Lung (tissue), 12 donors: ENCODE results near the gene PAPLN. TPM values are rescaled to one million over a fixed set of nuclear protein-coding genes. Genes with fewer than 3 reads are reported as not detected.

ENCODE experiments used
- ATAC-seq: fragments of 200-7000 bp; cut with Tn5 transposase; one replicate; pipeline ENCODE4 v1.9.1; 2020; ENCODE audit warnings: moderate number of reproducible peaks; ENCODE audit not compliant: insufficient read depth, low FRiP score
- DNase-seq, 3 donors: peaks; one replicate each; pipeline ENCODE4 v3.0.0-alpha.2; 2013 to 2017
- H3K27ac ChIP-seq, 2 donors: one replicate each; pipeline ENCODE4 v1.5.1; 2013; ENCODE audit warnings: mild to moderate bottlenecking in 2 of 2, moderate library complexity in 2 of 2, control low read depth in 1 of 2, inconsistent platforms in 1 of 2, low read depth in 1 of 2, low read length in 1 of 2
- H3K27me3 ChIP-seq, 3 donors: one replicate each; pipeline ENCODE4 v1.5.1; 2013; ENCODE audit warnings: low read length in 2 of 3; ENCODE audit not compliant: control insufficient read depth in 3 of 3, insufficient read depth in 3 of 3
- H3K36me3 ChIP-seq, 4 donors: one replicate each; pipeline ENCODE4 v1.5.1; 2013; ENCODE audit warnings: low read length in 4 of 4, mild to moderate bottlenecking in 1 of 4, moderate library complexity in 1 of 4; ENCODE audit not compliant: control insufficient read depth in 4 of 4, insufficient read depth in 4 of 4
- H3K4me1 ChIP-seq, 5 donors: one replicate each; pipeline ENCODE4 v1.5.1; 2013; ENCODE audit warnings: low read length in 5 of 5, mild to moderate bottlenecking in 2 of 5, moderate library complexity in 1 of 5; ENCODE audit not compliant: control insufficient read depth in 5 of 5, insufficient read depth in 5 of 5
- H3K4me3 ChIP-seq: one replicate; pipeline ENCODE4 v1.5.1; 2013; ENCODE audit warnings: mild to moderate bottlenecking, control low read depth, moderate library complexity
- H3K9ac ChIP-seq, 2 donors: one replicate each; pipeline ENCODE4 v1.5.1; 2013; ENCODE audit warnings: low read length in 2 of 2, control low read depth in 1 of 2; ENCODE audit not compliant: insufficient read depth in 1 of 2
- H3K9me3 ChIP-seq, 4 donors: one replicate each; pipeline ENCODE4 v1.5.1; 2013; ENCODE audit warnings: low read length in 3 of 4, mild to moderate bottlenecking in 1 of 4, moderate library complexity in 1 of 4; ENCODE audit not compliant: control insufficient read depth in 4 of 4, insufficient read depth in 3 of 4
- WGBS, 2 donors: extraction: QIAGEN DNeasy Blood & Tissue Kit; methylation state at CpG; one replicate each; pipeline ENCODE4 v1.1.7; 2013; 5-methylcytosine and 5-hydroxymethylcytosine counted together
- polyA plus RNA-seq, 2 donors: library from polyadenylated mRNA; stranded (reverse); fragments of 200-250 nt; gene quantifications; one replicate each; pipeline ENCODE4 v1.2.1, GENCODE V29; 2013
- total RNA-seq, 2 donors: library from RNA; depleted of rRNA in 1 of 2; stranded (reverse); fragments of >200 nt in 1 of 2; gene quantifications; one replicate each; pipeline ENCODE4 v1.2.1, GENCODE V29; 2014 to 2021
- TF ChIP-seq, protein P1 (sequence below): IDR thresholded peaks from 2 replicates; pipeline ENCODE4 v1.5.1; 2012; ENCODE audit warnings: mild to moderate bottlenecking; ENCODE audit errors: control extremely low read depth, extremely low read depth
- donor health status: control.
- donor health status: control.
- donor health status: Bipolar disorder and iron deficiency.
- donor health status: healthy.
- donor health status: DM: yes; HTN: yes; CAD: no.

PAPLN gene
- total and polyA plus RNA-seq, 4 donors: 2.9 to 18.0 (median 8.3) TPM

DNA sequence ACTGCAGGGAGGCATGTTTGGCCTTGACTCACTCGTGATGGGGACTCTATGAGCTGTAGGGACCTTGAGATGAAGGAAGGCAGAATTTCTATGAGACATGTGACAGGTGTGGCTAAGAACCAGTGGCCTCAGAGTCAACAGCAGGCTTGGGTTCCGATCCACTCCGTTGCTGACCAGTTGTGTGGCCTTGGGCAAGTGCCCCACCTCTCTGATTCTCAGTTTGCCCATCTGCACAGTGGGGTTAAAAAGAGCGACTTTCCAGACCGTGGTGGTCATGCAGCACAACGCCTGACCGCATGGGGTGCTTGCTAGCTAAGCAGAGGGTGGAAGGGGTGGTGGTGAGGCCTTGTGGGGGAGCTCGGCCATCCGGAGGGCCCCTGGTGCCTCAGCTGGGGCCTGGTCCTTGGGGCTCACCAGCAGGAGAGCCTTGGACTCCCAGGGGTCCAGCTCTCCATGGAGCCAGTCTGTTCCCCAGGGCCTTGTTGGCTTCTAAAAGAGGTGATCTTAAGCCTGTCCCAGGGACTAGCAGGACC lies 18.5 kb downstream of the PAPLN start:
- ATAC-seq (no peak), DNase-seq (no peak)
- TF ChIP-seq, protein P1, sequence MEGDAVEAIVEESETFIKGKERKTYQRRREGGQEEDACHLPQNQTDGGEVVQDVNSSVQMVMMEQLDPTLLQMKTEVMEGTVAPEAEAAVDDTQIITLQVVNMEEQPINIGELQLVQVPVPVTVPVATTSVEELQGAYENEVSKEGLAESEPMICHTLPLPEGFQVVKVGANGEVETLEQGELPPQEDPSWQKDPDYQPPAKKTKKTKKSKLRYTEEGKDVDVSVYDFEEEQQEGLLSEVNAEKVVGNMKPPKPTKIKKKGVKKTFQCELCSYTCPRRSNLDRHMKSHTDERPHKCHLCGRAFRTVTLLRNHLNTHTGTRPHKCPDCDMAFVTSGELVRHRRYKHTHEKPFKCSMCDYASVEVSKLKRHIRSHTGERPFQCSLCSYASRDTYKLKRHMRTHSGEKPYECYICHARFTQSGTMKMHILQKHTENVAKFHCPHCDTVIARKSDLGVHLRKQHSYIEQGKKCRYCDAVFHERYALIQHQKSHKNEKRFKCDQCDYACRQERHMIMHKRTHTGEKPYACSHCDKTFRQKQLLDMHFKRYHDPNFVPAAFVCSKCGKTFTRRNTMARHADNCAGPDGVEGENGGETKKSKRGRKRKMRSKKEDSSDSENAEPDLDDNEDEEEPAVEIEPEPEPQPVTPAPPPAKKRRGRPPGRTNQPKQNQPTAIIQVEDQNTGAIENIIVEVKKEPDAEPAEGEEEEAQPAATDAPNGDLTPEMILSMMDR: no peak
- no peak overlapping the region for H3K4me3 ChIP-seq
- no peaks in the 10 kb centered on the region for H3K27me3 ChIP-seq
- no peaks in the 10 kb centered on the region for H3K4me1 ChIP-seq
- H3K36me3 ChIP-seq: no peaks in the 10 kb centered on the region
- no peak overlapping the region for H3K27ac ChIP-seq
- H3K9ac ChIP-seq: no peak overlapping the region
- H3K9me3 ChIP-seq: no peaks in the 10 kb centered on the region
- WGBS, 2 donors: 92 to 95% methylated on average over 9 of the region's 9 CpGs

DNA sequence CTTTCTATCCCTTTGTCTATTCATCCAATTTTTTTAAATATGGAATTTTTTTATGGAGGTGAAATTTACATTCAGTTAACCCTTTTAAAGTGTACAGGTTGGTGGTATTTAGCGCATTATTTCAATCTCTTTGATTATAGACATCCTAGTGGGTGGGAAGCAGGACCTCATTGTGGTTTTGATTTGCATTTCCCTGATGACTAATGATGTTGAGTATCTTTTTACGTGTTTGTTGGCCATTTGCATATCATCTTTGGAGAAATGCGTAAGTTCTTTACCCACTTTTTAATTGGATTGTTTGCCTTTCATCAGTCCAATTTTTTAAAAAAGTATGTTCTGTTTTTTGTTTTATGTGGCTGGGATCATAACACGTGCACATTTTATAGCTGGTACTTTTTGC lies 20.8 kb downstream of the PAPLN start:
- WGBS, 2 donors: 85 to 86% methylated on average over 4 of the region's 4 CpGs
- no peaks in the 10 kb centered on the region for H3K4me1 ChIP-seq
- H3K9me3 ChIP-seq: no peaks in the 10 kb centered on the region
- H3K27ac ChIP-seq: no peak overlapping the region
- no peaks in the 10 kb centered on the region for H3K27me3 ChIP-seq
- ATAC-seq (no peak), DNase-seq (no peak)
- no peak overlapping the region for H3K9ac ChIP-seq
- no peaks in the 10 kb centered on the region for H3K36me3 ChIP-seq
- TF ChIP-seq, protein P1: no peak
- H3K4me3 ChIP-seq: no peak overlapping the region

DNA sequence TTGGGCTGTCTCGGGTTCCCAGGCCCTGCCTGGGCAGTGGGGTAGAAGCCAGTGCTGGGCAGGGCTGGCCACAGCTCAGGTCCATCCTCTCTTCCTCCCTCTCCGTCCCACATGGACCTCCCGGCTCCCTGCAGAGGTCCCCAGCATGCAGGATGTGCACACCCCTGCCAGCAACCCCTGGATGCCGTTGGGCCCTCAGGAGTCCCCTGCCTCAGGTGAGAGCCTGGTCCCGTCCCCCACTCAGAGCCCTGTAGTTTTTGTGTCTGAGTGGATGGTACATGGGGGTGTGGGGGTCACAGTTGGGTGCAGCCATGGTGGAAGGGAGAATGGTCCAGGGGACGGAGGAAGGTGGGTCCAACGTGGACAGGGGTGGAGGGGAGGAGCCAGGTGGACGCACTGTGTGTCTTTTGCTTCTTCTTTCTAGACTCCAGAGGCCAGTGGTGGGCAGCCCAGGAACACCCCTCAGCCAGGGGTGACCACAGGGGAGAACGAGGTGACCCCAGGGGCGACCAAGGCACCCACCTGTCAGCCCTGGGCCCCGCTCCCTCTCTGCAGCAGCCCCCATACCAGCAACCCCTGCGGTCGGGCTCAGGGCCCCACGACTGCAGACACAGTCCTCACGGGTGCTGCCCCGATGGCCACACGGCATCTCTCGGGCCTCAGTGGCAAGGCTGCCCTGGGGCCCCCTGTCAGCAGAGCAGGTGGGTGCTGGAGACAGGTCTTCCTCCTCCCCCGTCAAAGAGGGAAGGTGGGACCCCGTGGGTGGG lies 21.7 kb downstream of the PAPLN start:
- Histone ChIP-seq H3K4me1 (no peaks in the 10 kb centered on the region), H3K9ac (no peak overlapping the region), H3K9me3 (no peaks in the 10 kb centered on the region), H3K36me3 (no peaks in the 10 kb centered on the region), H3K27me3 (no peaks in the 10 kb centered on the region), H3K27ac (no peak overlapping the region), H3K4me3 (no peak overlapping the region)
- TF ChIP-seq, protein P1: no peak
- ATAC-seq (no peak), DNase-seq (no peak)
- WGBS, 2 donors: 95% methylated on average over 20 of the region's 20 CpGs
